22Rv1 (cell line): ENCODE results near the gene NUP98.

Source experiments
- ZFX ChIP-seq: fragments of 450-650 bp; IDR thresholded peaks from 2 replicates; pipeline ENCODE4 v1.6.1; 2017; ENCODE audit warnings: antibody characterized with exemption, borderline replicate concordance
- TF ChIP-seq, protein P1 (sequence below): fragments of 450-650 bp; IDR thresholded peaks from 2 replicates; pipeline ENCODE4 v1.5.1; 2017; ENCODE audit warnings: mild to moderate bottlenecking

- TF ChIP-seq, protein P1, sequence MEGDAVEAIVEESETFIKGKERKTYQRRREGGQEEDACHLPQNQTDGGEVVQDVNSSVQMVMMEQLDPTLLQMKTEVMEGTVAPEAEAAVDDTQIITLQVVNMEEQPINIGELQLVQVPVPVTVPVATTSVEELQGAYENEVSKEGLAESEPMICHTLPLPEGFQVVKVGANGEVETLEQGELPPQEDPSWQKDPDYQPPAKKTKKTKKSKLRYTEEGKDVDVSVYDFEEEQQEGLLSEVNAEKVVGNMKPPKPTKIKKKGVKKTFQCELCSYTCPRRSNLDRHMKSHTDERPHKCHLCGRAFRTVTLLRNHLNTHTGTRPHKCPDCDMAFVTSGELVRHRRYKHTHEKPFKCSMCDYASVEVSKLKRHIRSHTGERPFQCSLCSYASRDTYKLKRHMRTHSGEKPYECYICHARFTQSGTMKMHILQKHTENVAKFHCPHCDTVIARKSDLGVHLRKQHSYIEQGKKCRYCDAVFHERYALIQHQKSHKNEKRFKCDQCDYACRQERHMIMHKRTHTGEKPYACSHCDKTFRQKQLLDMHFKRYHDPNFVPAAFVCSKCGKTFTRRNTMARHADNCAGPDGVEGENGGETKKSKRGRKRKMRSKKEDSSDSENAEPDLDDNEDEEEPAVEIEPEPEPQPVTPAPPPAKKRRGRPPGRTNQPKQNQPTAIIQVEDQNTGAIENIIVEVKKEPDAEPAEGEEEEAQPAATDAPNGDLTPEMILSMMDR, result no peak
- TF ChIP-seq ZFX, result no peak
These were observed 96.4 kb downstream of the NUP98 start for GRCh38 chr11:3700910-3701309.
